ENCODE measurements around the gene FAM53B. TPM values are rescaled to one million over a fixed set of nuclear protein-coding genes. Genes with fewer than 3 reads are reported as not detected.

FAM53B gene
- total and polyA plus RNA-seq, 7 experiments from 2014 or later, result 3.9 to 51.5 (median 27.7) TPM

DNA sequence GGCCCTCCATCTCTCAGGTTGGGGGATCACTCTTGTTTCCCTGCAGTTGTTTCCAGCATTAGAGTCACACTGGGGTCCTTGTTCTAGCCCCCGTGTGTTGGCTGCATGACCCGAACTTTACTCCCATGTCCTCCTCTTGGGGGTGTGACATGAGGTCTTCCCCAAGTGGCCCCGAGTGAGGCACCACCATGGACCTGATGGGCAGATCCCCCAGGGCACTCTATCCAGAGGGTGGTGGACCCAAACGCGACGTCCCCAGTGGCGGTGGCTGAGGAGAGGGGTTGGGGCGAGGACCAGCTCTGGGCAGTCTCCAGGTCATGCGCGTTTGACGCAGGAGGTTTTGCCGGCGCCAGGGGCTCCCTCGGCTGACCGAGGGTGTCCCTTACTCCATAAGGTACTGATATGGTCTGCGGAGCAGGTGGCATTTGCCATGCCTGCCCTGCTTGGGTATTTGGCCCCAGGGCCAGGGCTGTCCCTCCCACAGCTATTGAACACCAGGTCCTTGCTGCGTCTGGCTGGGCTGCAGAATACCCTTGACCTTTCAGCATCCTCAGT, 150.7 kb downstream of the FAM53B start:
- Histone ChIP-seq H3K4me3 (ENCODE audit: low read length) (no peak overlapping the region), H3K9me3 (ENCODE audit: control insufficient read depth in 2 of 3, low read length in 3 of 3) (no peaks in the 10 kb centered on the region), H3K27me3 (ENCODE audit: control insufficient read depth in 2 of 2, insufficient read depth in 2 of 2, low read length in 2 of 2) (no peaks in the 10 kb centered on the region), H3K27ac (ENCODE audit: low read depth, low read length) (no peak overlapping the region), H3K36me3 (ENCODE audit: control insufficient read depth in 2 of 3, insufficient read depth in 3 of 3, low read length in 3 of 3) (no peaks in the 10 kb centered on the region), H3K4me1 (ENCODE audit: control insufficient read depth in 2 of 2, insufficient read depth in 2 of 2, low read length in 2 of 2) (no peaks in the 10 kb centered on the region)
- ATAC-seq (no peak), DNase-seq (no peak)
- Mint-ChIP-seq H3K27me3 (no peaks in the 10 kb centered on the region), H3K36me3 (peaks cover 2 to 22% (median 13%) of the 10 kb centered on the region in 5 donors), H3K9me3 (peaks cover 0 to 6% (median 0%) of the 10 kb centered on the region in 11 donors), H3K27ac (no peak overlapping the region), H3K4me1 (peaks cover 0 to 9% (median 0%) of the 10 kb centered on the region in 7 donors), H3K4me3 (no peak overlapping the region)
- POLR2A ChIA-PET, result no interaction called here
- intact Hi-C loops (cut with micrococcal nuclease), result no loop called here
- CTCF ChIA-PET, result no interaction called here

- CTCF ChIA-PET, result interaction anchor here (0.7 kb wide), 1 partner anchor 12 kb away, joined by 3 read pairs; no protein-coding TSS in a partner anchor
- H3K27me3 Mint-ChIP-seq, result peaks cover 0 to 2% (median 0%) of the 10 kb centered on the region in 5 donors
- Histone ChIP-seq H3K4me3 (ENCODE audit: low read length) (no peak overlapping the region), H3K4me1 (ENCODE audit: control insufficient read depth in 2 of 2, insufficient read depth in 2 of 2, low read length in 2 of 2) (no peaks in the 10 kb centered on the region), H3K27ac (ENCODE audit: low read depth, low read length) (no peak overlapping the region), H3K36me3 (ENCODE audit: control insufficient read depth in 2 of 3, insufficient read depth in 3 of 3, low read length in 3 of 3) (no peaks in the 10 kb centered on the region), H3K9me3 (ENCODE audit: control insufficient read depth in 2 of 3, low read length in 3 of 3) (no peaks in the 10 kb centered on the region), H3K27me3 (ENCODE audit: control insufficient read depth in 2 of 2, insufficient read depth in 2 of 2, low read length in 2 of 2) (no peaks in the 10 kb centered on the region)
- ATAC-seq, result no peak
- H3K4me3 Mint-ChIP-seq, result no peak overlapping the region
- peaks cover 2 to 22% (median 13%) of the 10 kb centered on the region in 5 donors for H3K36me3 Mint-ChIP-seq
- intact Hi-C loops (cut with micrococcal nuclease), result no loop called here
- peaks cover 0 to 9% (median 0%) of the 10 kb centered on the region in 7 donors for H3K4me1 Mint-ChIP-seq
- H3K9me3 Mint-ChIP-seq, result peaks cover 0 to 6% (median 0%) of the 10 kb centered on the region in 11 donors
- DNase-seq, result no peak
- POLR2A ChIA-PET, result no interaction called here
- H3K27ac Mint-ChIP-seq, result no peak overlapping the region
Observed at GRCh38 chr10:124592736-124593430, 151.3 kb downstream of the FAM53B start.

GRCh38 chr10:124592101-124592500, 152.1 kb downstream of the FAM53B start:
- intact Hi-C loops (cut with micrococcal nuclease), result no loop called here
- no peaks in the 10 kb centered on the region for H3K9me3 ChIP-seq (ENCODE audit: control insufficient read depth in 2 of 3, low read length in 3 of 3)
- POLR2A ChIA-PET, result no interaction called here
- Mint-ChIP-seq H3K36me3 (peaks cover 2 to 22% (median 13%) of the 10 kb centered on the region in 5 donors), H3K27me3 (peaks cover 0 to 2% (median 0%) of the 10 kb centered on the region in 5 donors), H3K9me3 (peaks cover 0 to 6% (median 0%) of the 10 kb centered on the region in 11 donors), H3K4me1 (peaks cover 0 to 9% (median 0%) of the 10 kb centered on the region in 7 donors), H3K27ac (peak overlapping the region in 1 of 9 donors; percentile 8), H3K4me3 (no peak overlapping the region)
- CTCF ChIA-PET, result interaction anchor here (0.7 kb wide), 1 partner anchor 13 kb away, joined by 3 read pairs; no protein-coding TSS in a partner anchor
- H3K4me1 ChIP-seq (ENCODE audit: control insufficient read depth in 2 of 2, insufficient read depth in 2 of 2, low read length in 2 of 2), result no peaks in the 10 kb centered on the region
- H3K27ac ChIP-seq (ENCODE audit: low read depth, low read length), result no peak overlapping the region
- H3K36me3 ChIP-seq (ENCODE audit: control insufficient read depth in 2 of 3, insufficient read depth in 3 of 3, low read length in 3 of 3), result no peaks in the 10 kb centered on the region
- no peak for DNase-seq
- no peak overlapping the region for H3K4me3 ChIP-seq (ENCODE audit: low read length)
- H3K27me3 ChIP-seq (ENCODE audit: control insufficient read depth in 2 of 2, insufficient read depth in 2 of 2, low read length in 2 of 2), result no peaks in the 10 kb centered on the region
- no peak for ATAC-seq

DNA sequence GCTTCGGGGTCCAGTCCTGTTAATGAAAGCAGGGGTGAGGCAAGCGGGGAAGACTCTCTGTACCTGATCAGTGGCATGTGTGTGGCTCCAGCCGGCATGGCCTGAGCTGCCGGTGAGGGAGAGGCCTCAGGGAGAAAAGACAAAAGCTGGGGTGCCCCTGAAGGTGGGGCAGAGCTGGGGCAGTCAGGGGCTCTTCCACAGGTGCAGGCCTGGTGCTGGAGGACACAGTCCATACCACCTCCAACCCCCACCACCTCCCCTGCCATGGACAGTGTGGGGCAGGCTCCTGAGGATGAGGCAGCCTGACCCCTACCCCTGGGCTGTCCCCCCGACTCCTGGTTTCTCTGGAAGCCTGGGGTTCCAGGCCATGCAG, 153.1 kb downstream of the FAM53B start:
- POLR2A ChIA-PET, result no interaction called here
- Histone ChIP-seq H3K4me3 (ENCODE audit: low read length) (no peak overlapping the region), H3K36me3 (ENCODE audit: control insufficient read depth in 2 of 3, insufficient read depth in 3 of 3, low read length in 3 of 3) (no peaks in the 10 kb centered on the region), H3K27me3 (ENCODE audit: control insufficient read depth in 2 of 2, insufficient read depth in 2 of 2, low read length in 2 of 2) (no peaks in the 10 kb centered on the region), H3K27ac (ENCODE audit: low read depth, low read length) (no peak overlapping the region), H3K9me3 (ENCODE audit: control insufficient read depth in 2 of 3, low read length in 3 of 3) (no peaks in the 10 kb centered on the region), H3K4me1 (ENCODE audit: control insufficient read depth in 2 of 2, insufficient read depth in 2 of 2, low read length in 2 of 2) (no peaks in the 10 kb centered on the region)
- intact Hi-C loops (cut with micrococcal nuclease), result no loop called here
- peaks cover 0 to 2% (median 0%) of the 10 kb centered on the region in 5 donors for H3K27me3 Mint-ChIP-seq
- peaks cover 0 to 6% (median 0%) of the 10 kb centered on the region in 11 donors for H3K9me3 Mint-ChIP-seq
- CTCF ChIA-PET, result no interaction called here
- no peak for DNase-seq
- peaks cover 2 to 19% (median 13%) of the 10 kb centered on the region in 5 donors for H3K36me3 Mint-ChIP-seq
- no peak overlapping the region for H3K4me3 Mint-ChIP-seq
- no peak overlapping the region for H3K27ac Mint-ChIP-seq
- peaks cover 0 to 9% (median 0%) of the 10 kb centered on the region in 7 donors for H3K4me1 Mint-ChIP-seq
- ATAC-seq, result no peak

DNA sequence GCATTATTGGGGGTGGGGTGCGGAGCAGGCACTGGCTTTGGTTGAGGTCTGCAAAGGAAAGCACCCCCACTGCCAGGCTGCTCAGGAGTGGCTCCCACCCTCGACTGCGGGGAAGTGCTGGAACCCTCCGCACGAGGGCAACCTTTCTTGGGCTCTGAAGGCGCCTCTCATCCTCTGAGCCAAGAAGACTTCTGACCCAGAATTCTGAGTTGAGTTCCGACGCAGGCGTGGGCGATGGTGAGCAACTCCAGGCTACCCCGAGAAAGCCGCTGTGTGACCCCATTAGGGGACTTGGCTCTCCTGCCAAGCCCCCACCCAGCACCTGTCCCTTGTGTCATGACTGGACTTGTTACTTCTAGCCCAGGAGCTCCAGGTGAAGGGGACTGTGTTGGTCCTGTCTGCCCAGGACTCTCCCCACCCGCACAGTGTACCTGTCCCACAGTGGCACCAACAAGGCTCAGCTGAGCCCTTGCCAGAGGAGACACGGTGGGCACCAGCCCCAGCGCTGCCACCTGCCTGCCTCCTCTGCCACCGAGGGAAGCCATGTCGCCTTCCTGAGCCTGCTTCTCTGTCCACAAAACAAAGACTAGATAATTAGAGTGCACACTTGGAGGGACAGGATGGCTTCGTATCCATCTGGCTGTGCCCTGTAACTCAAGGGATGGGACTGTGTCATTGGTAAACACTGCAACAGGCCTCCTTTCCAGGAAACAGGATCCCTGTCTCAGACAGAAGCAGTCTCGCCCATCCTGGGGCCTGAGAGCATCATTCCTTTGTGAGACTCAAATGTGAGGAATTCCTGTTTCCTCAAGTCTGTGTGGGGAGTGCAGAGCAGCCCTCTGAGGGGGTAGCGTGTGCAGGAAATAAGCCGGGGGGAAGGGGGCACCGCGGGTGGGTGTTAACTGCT, 153.7 kb downstream of the FAM53B start:
- Histone ChIP-seq H3K27ac (ENCODE audit: low read depth, low read length) (no peak overlapping the region), H3K4me1 (ENCODE audit: control insufficient read depth in 2 of 2, insufficient read depth in 2 of 2, low read length in 2 of 2) (no peaks in the 10 kb centered on the region), H3K4me3 (ENCODE audit: low read length) (no peak overlapping the region), H3K36me3 (ENCODE audit: control insufficient read depth in 2 of 3, insufficient read depth in 3 of 3, low read length in 3 of 3) (no peaks in the 10 kb centered on the region), H3K27me3 (ENCODE audit: control insufficient read depth in 2 of 2, insufficient read depth in 2 of 2, low read length in 2 of 2) (no peaks in the 10 kb centered on the region), H3K9me3 (ENCODE audit: control insufficient read depth in 2 of 3, low read length in 3 of 3) (no peaks in the 10 kb centered on the region)
- Mint-ChIP-seq H3K9me3 (peaks cover 0 to 6% (median 0%) of the 10 kb centered on the region in 11 donors), H3K4me3 (no peak overlapping the region), H3K4me1 (peaks cover 0 to 5% (median 0%) of the 10 kb centered on the region in 7 donors), H3K36me3 (peaks cover 2 to 17% (median 8%) of the 10 kb centered on the region in 5 donors), H3K27ac (no peak overlapping the region), H3K27me3 (peaks cover 0 to 2% (median 0%) of the 10 kb centered on the region in 5 donors)
- CTCF ChIA-PET, result no interaction called here
- no peak for DNase-seq
- ATAC-seq, result no peak
- POLR2A ChIA-PET, result interaction anchor here (0.6 kb wide), 1 partner anchor 308 kb away, joined by 3 read pairs; no protein-coding TSS in a partner anchor
- intact Hi-C loops (cut with micrococcal nuclease), result no loop called here

DNA sequence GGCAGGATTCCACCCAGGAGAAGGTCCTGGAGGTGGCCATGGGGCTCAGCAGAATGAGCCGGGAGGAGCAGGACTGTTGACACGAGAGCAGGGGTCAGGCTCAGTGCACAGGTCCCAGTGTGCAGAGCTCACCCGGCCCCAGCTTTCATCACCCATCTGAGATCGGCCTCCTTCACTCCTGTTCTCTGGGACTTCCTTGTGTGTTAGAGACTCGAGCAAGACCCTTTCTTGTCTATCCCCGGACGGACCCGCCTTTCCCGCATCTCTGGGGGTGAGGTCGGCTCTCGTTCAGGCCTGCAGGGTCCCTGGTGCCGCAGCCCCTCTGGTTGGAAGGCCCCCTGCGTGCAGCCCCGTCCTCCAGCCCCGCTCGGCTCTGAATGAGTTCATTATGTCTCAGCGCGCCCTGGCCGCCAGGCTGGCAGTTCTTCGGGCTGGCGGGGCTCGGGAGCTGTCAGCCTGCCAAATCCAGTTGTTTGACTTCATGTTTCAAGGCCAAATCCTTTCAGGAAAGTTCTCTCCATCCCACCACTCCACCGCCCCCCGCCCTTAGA, 154.6 kb downstream of the FAM53B start:
- Histone ChIP-seq H3K4me1 (ENCODE audit: control insufficient read depth in 2 of 2, insufficient read depth in 2 of 2, low read length in 2 of 2) (no peaks in the 10 kb centered on the region), H3K27ac (ENCODE audit: low read depth, low read length) (no peak overlapping the region), H3K9me3 (ENCODE audit: control insufficient read depth in 2 of 3, low read length in 3 of 3) (no peaks in the 10 kb centered on the region), H3K4me3 (ENCODE audit: low read length) (no peak overlapping the region), H3K27me3 (ENCODE audit: control insufficient read depth in 2 of 2, insufficient read depth in 2 of 2, low read length in 2 of 2) (no peaks in the 10 kb centered on the region), H3K36me3 (ENCODE audit: control insufficient read depth in 2 of 3, insufficient read depth in 3 of 3, low read length in 3 of 3) (no peaks in the 10 kb centered on the region)
- peaks cover 0 to 4% (median 0%) of the 10 kb centered on the region in 11 donors for H3K9me3 Mint-ChIP-seq
- intact Hi-C loops (cut with micrococcal nuclease), result no loop called here
- ATAC-seq (no peak), DNase-seq (no peak)
- peaks cover 2 to 12% (median 7%) of the 10 kb centered on the region in 5 donors for H3K36me3 Mint-ChIP-seq
- H3K27me3 Mint-ChIP-seq, result peaks cover 0 to 2% (median 0%) of the 10 kb centered on the region in 5 donors
- no peak overlapping the region for H3K4me3 Mint-ChIP-seq
- ChIA-PET POLR2A (interaction anchor here (0.6 kb wide), 1 partner anchor 307 kb away, joined by 3 read pairs; no protein-coding TSS in a partner anchor), CTCF (no interaction called here)
- peaks cover 0 to 4% (median 0%) of the 10 kb centered on the region in 7 donors for H3K4me1 Mint-ChIP-seq
- no peak overlapping the region for H3K27ac Mint-ChIP-seq

Data from naive thymus-derived CD4-positive, alpha-beta T cell (primary cell).